Mesenchymal stem cell (in vitro differentiated cells and primary cell): ENCODE measurements around the gene WWOX.
A peak's percentile ranks its signal among the peaks of the same experiment; 100 is the strongest.

Source experiments
- DNase-seq: peaks from one replicate; pipeline ENCODE4 v3.0.0-alpha.2; 2013
- H2AFZ ChIP-seq: one replicate; pipeline ENCODE4 v1.6.1; 2013; ENCODE audit warnings: low read depth, mild to moderate bottlenecking, control low read depth, inconsistent platforms, low read length, moderate library complexity
- H2AK5ac ChIP-seq: 2 replicates; pipeline ENCODE4 v1.6.1; 2013; ENCODE audit warnings: low read length, moderate library complexity, mild to moderate bottlenecking, inconsistent platforms; ENCODE audit not compliant: severe bottlenecking
- H2BK120ac ChIP-seq: one replicate; pipeline ENCODE4 v1.6.1; 2013; ENCODE audit warnings: low read depth, mild to moderate bottlenecking, inconsistent platforms, low read length, moderate library complexity
- H2BK12ac ChIP-seq, 2 experiments: one replicate each; pipeline ENCODE4 v1.6.1; 2013; ENCODE audit warnings: inconsistent platforms in 2 of 2, low read length in 2 of 2, mild to moderate bottlenecking in 2 of 2, moderate library complexity in 2 of 2, control low read depth in 1 of 2
- H2BK15ac ChIP-seq: one replicate; pipeline ENCODE4 v1.6.1; 2013; ENCODE audit warnings: mild to moderate bottlenecking, low read depth, inconsistent platforms; ENCODE audit not compliant: poor library complexity, severe bottlenecking
- H2BK5ac ChIP-seq: 2 replicates; pipeline ENCODE4 v1.6.1; 2013; ENCODE audit warnings: low read depth, mild to moderate bottlenecking, low read length, control low read depth, inconsistent platforms; ENCODE audit not compliant: poor library complexity, severe bottlenecking
- H3K14ac ChIP-seq, 2 experiments: one replicate each; pipeline ENCODE4 v1.6.1; 2013; ENCODE audit warnings: inconsistent platforms in 2 of 2, low read length in 2 of 2, control low read depth in 1 of 2, mild to moderate bottlenecking in 1 of 2, moderate library complexity in 1 of 2
- H3K18ac ChIP-seq, 2 experiments: one replicate each; pipeline ENCODE4 v1.6.1; 2013; ENCODE audit warnings: inconsistent platforms in 2 of 2, low read length in 2 of 2, control low read depth in 1 of 2, low read depth in 1 of 2, mild to moderate bottlenecking in 1 of 2
- H3K23ac ChIP-seq, 2 experiments: one replicate each; pipeline ENCODE4 v1.6.1; 2013; ENCODE audit warnings: inconsistent platforms in 2 of 2, low read length in 2 of 2, mild to moderate bottlenecking in 2 of 2, moderate library complexity in 2 of 2, control low read depth in 1 of 2
- H3K27ac ChIP-seq: 2 replicates; pipeline ENCODE4 v1.5.1; 2013; ENCODE audit warnings: mild to moderate bottlenecking, moderate library complexity, low read length, control low read depth, inconsistent platforms; ENCODE audit not compliant: poor library complexity, severe bottlenecking
- H3K27me3 ChIP-seq, 2 experiments: 2 replicates each; pipeline versions ENCODE4 v1.6.1 to v1.7.0; 2013; ENCODE audit warnings: low read length in 2 of 2, mild to moderate bottlenecking in 2 of 2, moderate library complexity in 2 of 2, control low read depth in 1 of 2, inconsistent platforms in 1 of 2; ENCODE audit not compliant: control insufficient read depth in 1 of 2, insufficient read depth in 1 of 2
- H3K36me3 ChIP-seq, 2 experiments: 2 replicates each; pipeline versions ENCODE4 v1.6.1 to v1.7.0; 2013; ENCODE audit warnings: low read length in 2 of 2, control low read depth in 1 of 2, inconsistent platforms in 1 of 2, low read depth in 1 of 2, mild to moderate bottlenecking in 1 of 2; ENCODE audit not compliant: insufficient read depth in 2 of 2, control insufficient read depth in 1 of 2
- H3K4ac ChIP-seq, 2 experiments: one replicate each; pipeline ENCODE4 v1.6.1; 2013; ENCODE audit warnings: inconsistent platforms in 2 of 2, low read length in 2 of 2, mild to moderate bottlenecking in 2 of 2, moderate library complexity in 2 of 2, control low read depth in 1 of 2, low read depth in 1 of 2
- H3K4me1 ChIP-seq: 2 replicates; pipeline ENCODE4 v1.6.1; 2013; ENCODE audit warnings: low read depth, low read length, control low read depth; ENCODE audit not compliant: control insufficient read depth, insufficient read depth
- H3K4me2 ChIP-seq: 2 replicates; pipeline ENCODE4 v1.6.1; 2013; ENCODE audit warnings: low read length, mild to moderate bottlenecking, inconsistent platforms; ENCODE audit not compliant: poor library complexity, severe bottlenecking
- H3K4me3 ChIP-seq, 2 experiments: 2 replicates each; pipeline versions ENCODE4 v1.5.1 to v1.7.0; 2013; ENCODE audit warnings: low read length in 2 of 2, mild to moderate bottlenecking in 2 of 2, control low read depth in 1 of 2, low read depth in 1 of 2; ENCODE audit not compliant: insufficient read depth in 1 of 2
- H3K79me1 ChIP-seq: replicated peaks from 2 replicates; pipeline ENCODE4 v1.6.1; 2013; ENCODE audit warnings: mild to moderate bottlenecking, control low read depth, low read length, inconsistent platforms; ENCODE audit not compliant: poor library complexity, severe bottlenecking
- H3K9ac ChIP-seq: 2 replicates; pipeline ENCODE4 v1.7.0; 2013; ENCODE audit warnings: mild to moderate bottlenecking, low read length, moderate library complexity
- H3K9me3 ChIP-seq: 2 replicates; pipeline ENCODE4 v1.7.0; 2013; ENCODE audit warnings: mild to moderate bottlenecking, low read length; ENCODE audit not compliant: control insufficient read depth
- H4K8ac ChIP-seq: one replicate; pipeline ENCODE4 v1.6.1; 2013; ENCODE audit warnings: inconsistent platforms, mild to moderate bottlenecking, low read length, moderate library complexity
- H4K91ac ChIP-seq: one replicate; pipeline ENCODE4 v1.6.1; 2013; ENCODE audit warnings: mild to moderate bottlenecking, low read length, inconsistent platforms
- WGBS: methylation state at CpG from one replicate; pipeline ENCODE4 v1.1.7; 2013; ENCODE audit warnings: mixed read lengths; 5-methylcytosine and 5-hydroxymethylcytosine counted together

WWOX gene

GRCh38 chr16:78294538-78295225 lies 195.2 kb downstream of the WWOX start:
- Histone ChIP-seq H2BK5ac (no peak overlapping the region), H2BK12ac (peak overlapping the region in 1 of 2 experiments; percentile 55), H3K14ac (no peak overlapping the region), H3K9me3 (no peaks in the 10 kb centered on the region), H2AK5ac (peak overlapping the region; percentile 96), H3K4me2 (no peak overlapping the region), H3K4me1 (peaks cover 12% of the 10 kb centered on the region), H4K91ac (no peak overlapping the region), H3K9ac (no peak overlapping the region), H3K4ac (no peak overlapping the region), H3K79me1 (peaks cover 5% of the 10 kb centered on the region), H4K8ac (no peak overlapping the region), H3K18ac (no peak overlapping the region), H3K36me3 (no peaks in the 10 kb centered on the region), H2AFZ (no peak overlapping the region), H3K27ac (no peak overlapping the region), H3K23ac (no peak overlapping the region), H2BK120ac (no peak overlapping the region), H3K4me3 (no peak overlapping the region), H3K27me3 (no peaks in the 10 kb centered on the region), H2BK15ac (peak overlapping the region; percentile 88)
- no peak for DNase-seq
- WGBS: 97% methylated on average over 4 of the region's 4 CpGs

- H3K14ac ChIP-seq: no peak overlapping the region
- no peaks in the 10 kb centered on the region for H3K27me3 ChIP-seq
- H2AK5ac ChIP-seq: peak overlapping the region; percentile 95
- H2BK5ac ChIP-seq: no peak overlapping the region
- H3K36me3 ChIP-seq: no peaks in the 10 kb centered on the region
- H3K9ac ChIP-seq: no peak overlapping the region
- H3K27ac ChIP-seq: peak overlapping the region; percentile 80
- no peak overlapping the region for H4K8ac ChIP-seq
- peak overlapping the region in 1 of 2 experiments; percentile 31 for H2BK12ac ChIP-seq
- no peak overlapping the region for H3K4me2 ChIP-seq
- H3K79me1 ChIP-seq: peaks cover 1% of the 10 kb centered on the region
- peaks cover 10% of the 10 kb centered on the region for H3K4me1 ChIP-seq
- H3K4me3 ChIP-seq: no peak overlapping the region
- H3K18ac ChIP-seq: no peak overlapping the region
- no peak overlapping the region for H3K23ac ChIP-seq
- H3K4ac ChIP-seq: no peak overlapping the region
- H2AFZ ChIP-seq: no peak overlapping the region
- no peak overlapping the region for H2BK120ac ChIP-seq
- DNase-seq: peak; percentile 34
- peak overlapping the region; percentile 65 for H4K91ac ChIP-seq
- WGBS: 39% methylated on average over 2 of the region's 6 CpGs
- H3K9me3 ChIP-seq: no peaks in the 10 kb centered on the region
- H2BK15ac ChIP-seq: no peak overlapping the region
Observed at GRCh38 chr16:78297066-78297666, 197.7 kb downstream of the WWOX start.

- DNase-seq: peak; percentile 79
- Histone ChIP-seq H2BK120ac (no peak overlapping the region), H4K8ac (no peak overlapping the region), H2AK5ac (peak overlapping the region; percentile 50), H3K4me3 (no peak overlapping the region), H3K14ac (no peak overlapping the region), H3K79me1 (peaks cover 2% of the 10 kb centered on the region), H3K27ac (no peak overlapping the region), H2BK15ac (no peak overlapping the region), H4K91ac (no peak overlapping the region), H3K23ac (no peak overlapping the region), H3K9me3 (no peaks in the 10 kb centered on the region), H2BK5ac (peak overlapping the region; percentile 36), H3K27me3 (no peaks in the 10 kb centered on the region), H3K36me3 (no peaks in the 10 kb centered on the region), H2AFZ (no peak overlapping the region), H3K4me2 (no peak overlapping the region), H2BK12ac (no peak overlapping the region), H3K4ac (no peak overlapping the region), H3K9ac (no peak overlapping the region), H3K18ac (no peak overlapping the region), H3K4me1 (peaks cover 5% of the 10 kb centered on the region)
- WGBS: 41% methylated on average over 6 of the region's 6 CpGs
Observed at GRCh38 chr16:78298986-78299385, 199.5 kb downstream of the WWOX start.

GRCh38 chr16:78300469-78300868 lies 201.0 kb downstream of the WWOX start:
- no peaks in the 10 kb centered on the region for H3K9me3 ChIP-seq
- peak overlapping the region in 1 of 2 experiments; percentile 11 for H3K18ac ChIP-seq
- H3K36me3 ChIP-seq: no peaks in the 10 kb centered on the region
- 71% methylated on average over 2 of the region's 3 CpGs for WGBS
- H3K27me3 ChIP-seq: no peaks in the 10 kb centered on the region
- H3K14ac ChIP-seq: peak overlapping the region in 1 of 2 experiments; percentile 74
- no peak overlapping the region for H3K4ac ChIP-seq
- no peak overlapping the region for H3K4me2 ChIP-seq
- no peak overlapping the region for H2BK5ac ChIP-seq
- H3K4me3 ChIP-seq: no peak overlapping the region
- H4K91ac ChIP-seq: no peak overlapping the region
- no peak overlapping the region for H2BK15ac ChIP-seq
- no peak overlapping the region for H3K23ac ChIP-seq
- H2AK5ac ChIP-seq: no peak overlapping the region
- H2BK120ac ChIP-seq: no peak overlapping the region
- no peak overlapping the region for H2AFZ ChIP-seq
- DNase-seq: no peak
- H3K4me1 ChIP-seq: peaks cover 3% of the 10 kb centered on the region
- H3K27ac ChIP-seq: no peak overlapping the region
- H4K8ac ChIP-seq: no peak overlapping the region
- H3K9ac ChIP-seq: no peak overlapping the region
- peaks cover 2% of the 10 kb centered on the region for H3K79me1 ChIP-seq
- peak overlapping the region; percentile 33 to 37 for H2BK12ac ChIP-seq
